ENCODE data around the gene CYP4F8.

CYP4F8 gene

GRCh38 chr19:15621801-15622200 is 6.8 kb downstream of the CYP4F8 start:
- TF ChIP-seq ISL1 (CRISPR knock-in tag; IDR thresholded peaks at IDR 0.05) (no peak), ZNF70 (CRISPR knock-in tag; IDR thresholded peaks at IDR 0.05) (no peak), PPARA (CRISPR knock-in tag; IDR thresholded peaks at IDR 0.05; ENCODE audit: borderline replicate concordance) (no peak), OSR1 (CRISPR knock-in tag; IDR thresholded peaks at IDR 0.05) (no peak)
- no peak for ATAC-seq

GRCh38 chr19:15622991-15623390 is 8.0 kb downstream of the CYP4F8 start:
- TF ChIP-seq ISL1 (CRISPR knock-in tag; IDR thresholded peaks at IDR 0.05) (no peak), TOX (CRISPR knock-in tag; IDR thresholded peaks at IDR 0.05; ENCODE audit: borderline replicate concordance) (no peak), PPARA (CRISPR knock-in tag; IDR thresholded peaks at IDR 0.05; ENCODE audit: borderline replicate concordance) (no peak), CSRNP3 (CRISPR knock-in tag; IDR thresholded peaks at IDR 0.05) (no peak), SNAI2 (CRISPR knock-in tag; IDR thresholded peaks at IDR 0.05) (no peak), BACH2 (CRISPR knock-in tag; IDR thresholded peaks at IDR 0.05; ENCODE audit: borderline replicate concordance) (no peak), TCF4 (CRISPR knock-in tag; IDR thresholded peaks at IDR 0.05; ENCODE audit: borderline replicate concordance) (no peak), PATZ1 (CRISPR knock-in tag; IDR thresholded peaks at IDR 0.05; ENCODE audit: borderline replicate concordance) (no peak), CREB5 (CRISPR knock-in tag; IDR thresholded peaks at IDR 0.05; ENCODE audit: low read depth) (no peak)
- ATAC-seq = no peak

GRCh38 chr19:15623711-15624318 is 8.8 kb downstream of the CYP4F8 start:
- no peak for ATAC-seq
- no peak for TF ChIP-seq CSDC2 (CRISPR knock-in tag; IDR thresholded peaks at IDR 0.05)

GRCh38 chr19:15628236-15629002 is 13.4 kb downstream of the CYP4F8 start:
- ATAC-seq = no peak
- TF ChIP-seq TCF4 (CRISPR knock-in tag; IDR thresholded peaks at IDR 0.05; ENCODE audit: borderline replicate concordance) (no peak), ZFP3 (CRISPR knock-in tag; IDR thresholded peaks at IDR 0.05) (no peak), SNAI2 (CRISPR knock-in tag; IDR thresholded peaks at IDR 0.05) (no peak), ISL1 (CRISPR knock-in tag; IDR thresholded peaks at IDR 0.05) (no peak), PPARA (CRISPR knock-in tag; IDR thresholded peaks at IDR 0.05; ENCODE audit: borderline replicate concordance) (no peak), GLIS3 (CRISPR knock-in tag; IDR thresholded peaks at IDR 0.05) (no peak), ESRRG (CRISPR knock-in tag; IDR thresholded peaks at IDR 0.05) (no peak), CSDC2 (CRISPR knock-in tag; IDR thresholded peaks at IDR 0.05) (no peak), TSHZ2 (CRISPR knock-in tag; IDR thresholded peaks at IDR 0.05) (no peak), PATZ1 (CRISPR knock-in tag; IDR thresholded peaks at IDR 0.05; ENCODE audit: borderline replicate concordance) (no peak), ARNTL (CRISPR knock-in tag; IDR thresholded peaks at IDR 0.05; ENCODE audit: borderline replicate concordance, low read depth) (no peak), OSR1 (CRISPR knock-in tag; IDR thresholded peaks at IDR 0.05) (no peak), ZC3H10 (CRISPR knock-in tag; IDR thresholded peaks at IDR 0.05) (no peak), CREB5 (CRISPR knock-in tag; IDR thresholded peaks at IDR 0.05; ENCODE audit: low read depth) (no peak), ZNF70 (CRISPR knock-in tag; IDR thresholded peaks at IDR 0.05) (no peak)

Measured in SK-N-SH treated with all-trans-retinoic acid at 6 μM for 48 hours (cell line).